WERI-Rb-1 (cell line): Measurements from ENCODE around the gene SLC22A23.

Experiments used
- DNase-seq: peaks from one replicate; pipeline ENCODE4 v3.0.0-alpha.2; 2020
- H3K27ac ChIP-seq: fragments of 250-450 bp; sonication (Bioruptor Pico); 2 replicates; pipeline ENCODE4 v1.5.1; 2020; ENCODE audit warnings: mild to moderate bottlenecking, moderate library complexity
- H3K27me3 ChIP-seq: fragments of 250-450 bp; sonication (Bioruptor Pico); 2 replicates; pipeline ENCODE4 v1.5.1; 2021; ENCODE audit warnings: mild to moderate bottlenecking, low read depth, moderate library complexity; ENCODE audit not compliant: insufficient read depth, severe bottlenecking
- H3K36me3 ChIP-seq: fragments of 250-450 bp; sonication (Bioruptor Pico); 2 replicates; pipeline ENCODE4 v1.5.1; 2020; ENCODE audit warnings: mild to moderate bottlenecking, moderate library complexity
- H3K4me3 ChIP-seq: 2 replicates; pipeline ENCODE4 v1.5.1; 2011; ENCODE audit warnings: low read depth, mild to moderate bottlenecking, control low read depth, low read length
- H3K9me3 ChIP-seq: fragments of 250-450 bp; sonication (Bioruptor Pico); 2 replicates; pipeline ENCODE4 v1.5.1; 2021; ENCODE audit warnings: mild to moderate bottlenecking, moderate library complexity; ENCODE audit not compliant: severe bottlenecking
- CTCF ChIP-seq: IDR thresholded peaks from 2 replicates; pipeline ENCODE4 v1.5.1; 2011; ENCODE audit warnings: low read depth, mild to moderate bottlenecking, control low read depth, inconsistent platforms, low read length

The SLC22A23 gene

GRCh38 chr6:3402310-3403237 is 54.3 kb downstream of the SLC22A23 start:
- no peak for TF ChIP-seq CTCF
- no peaks in the 10 kb centered on the region for H3K9me3 ChIP-seq
- no peak overlapping the region for H3K27ac ChIP-seq
- no peaks in the 10 kb centered on the region for H3K27me3 ChIP-seq
- no peak overlapping the region for H3K4me3 ChIP-seq
- DNase-seq: no peak
- peaks cover 17% of the 10 kb centered on the region for H3K36me3 ChIP-seq

GRCh38 chr6:3400162-3400561 is 56.7 kb downstream of the SLC22A23 start:
- Histone ChIP-seq H3K4me3 (no peak overlapping the region), H3K9me3 (no peaks in the 10 kb centered on the region), H3K27ac (no peak overlapping the region), H3K36me3 (peaks cover 7% of the 10 kb centered on the region), H3K27me3 (no peaks in the 10 kb centered on the region)
- DNase-seq: no peak
- TF ChIP-seq CTCF: no peak

- Histone ChIP-seq H3K9me3 (no peaks in the 10 kb centered on the region), H3K36me3 (peaks cover 7% of the 10 kb centered on the region), H3K4me3 (no peak overlapping the region), H3K27ac (no peak overlapping the region), H3K27me3 (no peaks in the 10 kb centered on the region)
- TF ChIP-seq CTCF: no peak
- DNase-seq: no peak
These were observed 57.8 kb downstream of the SLC22A23 start for GRCh38 chr6:3398755-3399696.

GRCh38 chr6:3398165-3398562 is 58.7 kb downstream of the SLC22A23 start:
- Histone ChIP-seq H3K27me3 (no peaks in the 10 kb centered on the region), H3K36me3 (peaks cover 7% of the 10 kb centered on the region), H3K27ac (no peak overlapping the region), H3K4me3 (no peak overlapping the region), H3K9me3 (no peaks in the 10 kb centered on the region)
- TF ChIP-seq CTCF: no peak
- no peak for DNase-seq

- no peak for DNase-seq
- H3K27ac ChIP-seq: no peak overlapping the region
- peaks cover 7% of the 10 kb centered on the region for H3K36me3 ChIP-seq
- no peak for TF ChIP-seq CTCF
- H3K27me3 ChIP-seq: no peaks in the 10 kb centered on the region
- H3K4me3 ChIP-seq: no peak overlapping the region
- no peaks in the 10 kb centered on the region for H3K9me3 ChIP-seq
These were observed 59.4 kb downstream of the SLC22A23 start for GRCh38 chr6:3397229-3398164.
